ENCODE data around the gene EPN1.

Gene EPN1

GRCh38 chr19:55643887-55644176 is 31.2 kb upstream of the EPN1 start:
- TF ChIP-seq CREB1 (IDR thresholded peaks at IDR 0.05; ENCODE audit: low read depth) (no peak), RAD21 (IDR thresholded peaks at IDR 0.05; ENCODE audit: low read depth) (no peak), NFIC (IDR thresholded peaks at IDR 0.05) (no peak), USF1 (IDR thresholded peaks at IDR 0.05) (no peak), MAX (IDR thresholded peaks at IDR 0.05) (no peak), TAF1 (IDR thresholded peaks at IDR 0.05; ENCODE audit: low read depth) (no peak), CEBPB (IDR thresholded peaks at IDR 0.05) (no peak), FOXM1 (IDR thresholded peaks at IDR 0.05; ENCODE audit: borderline replicate concordance, low read depth) (no peak), REST (IDR thresholded peaks at IDR 0.05; ENCODE audit: low read depth) (no peak), YY1 (IDR thresholded peaks at IDR 0.05; ENCODE audit: low read depth) (no peak), TCF12 (IDR thresholded peaks at IDR 0.05; ENCODE audit: low read depth) (no peak), ZBTB7A (IDR thresholded peaks at IDR 0.05; ENCODE audit: low read depth) (no peak; the same call in 1 of the 2 replicates), TEAD4 (IDR thresholded peaks at IDR 0.05) (no peak), EGR1 (IDR thresholded peaks at IDR 0.05) (no peak), EP300 (IDR thresholded peaks at IDR 0.05; ENCODE audit: borderline replicate concordance) (no peak)

- TF ChIP-seq EP300 (IDR thresholded peaks at IDR 0.05; ENCODE audit: borderline replicate concordance) = no peak
- TF ChIP-seq EGR1 (IDR thresholded peaks at IDR 0.05) = no peak
- TF ChIP-seq ZBTB7A (IDR thresholded peaks at IDR 0.05; ENCODE audit: low read depth) = peak; percentile 38; the same call in 1 of the 2 replicates
Measured at GRCh38 chr19:55644191-55644833, 30.7 kb upstream of the EPN1 start.

- no peak for TF ChIP-seq REST (IDR thresholded peaks at IDR 0.05; ENCODE audit: low read depth)
- peak; percentile 73 for TF ChIP-seq NFIC (IDR thresholded peaks at IDR 0.05)
- TF ChIP-seq EP300 (IDR thresholded peaks at IDR 0.05; ENCODE audit: borderline replicate concordance) = peak; percentile 47; the same call in 1 of the 2 replicates
- peak; percentile 38; the same call in 1 of the 2 replicates for TF ChIP-seq EGR1 (IDR thresholded peaks at IDR 0.05)
- 0 out of 2 replicates have a peak, but pooled peaks have one; percentile 32 for TF ChIP-seq YY1 (IDR thresholded peaks at IDR 0.05; ENCODE audit: low read depth)
- TF ChIP-seq TCF12 (IDR thresholded peaks at IDR 0.05; ENCODE audit: low read depth) = peak; percentile 74
- no peak for TF ChIP-seq FOXM1 (IDR thresholded peaks at IDR 0.05; ENCODE audit: borderline replicate concordance, low read depth)
- no peak for TF ChIP-seq USF1 (IDR thresholded peaks at IDR 0.05)
- no peak for TF ChIP-seq CREB1 (IDR thresholded peaks at IDR 0.05; ENCODE audit: low read depth)
- no peak for TF ChIP-seq RAD21 (IDR thresholded peaks at IDR 0.05; ENCODE audit: low read depth)
- no peak for TF ChIP-seq CEBPB (IDR thresholded peaks at IDR 0.05)
- no peak for TF ChIP-seq ZBTB7A (IDR thresholded peaks at IDR 0.05; ENCODE audit: low read depth)
- 0 out of 2 replicates have a peak, but pooled peaks have one; percentile 28 for TF ChIP-seq TAF1 (IDR thresholded peaks at IDR 0.05; ENCODE audit: low read depth)
- peak; percentile 70 for TF ChIP-seq MAX (IDR thresholded peaks at IDR 0.05)
- peak; percentile 33; the same call in 1 of the 2 replicates for TF ChIP-seq TEAD4 (IDR thresholded peaks at IDR 0.05)
Measured at GRCh38 chr19:55644842-55645511, 30.0 kb upstream of the EPN1 start.

- TF ChIP-seq ZBTB7A (IDR thresholded peaks at IDR 0.05; ENCODE audit: low read depth) (no peak), YY1 (IDR thresholded peaks at IDR 0.05; ENCODE audit: low read depth) (no peak), CREB1 (IDR thresholded peaks at IDR 0.05; ENCODE audit: low read depth) (no peak), EGR1 (IDR thresholded peaks at IDR 0.05) (no peak), FOXM1 (IDR thresholded peaks at IDR 0.05; ENCODE audit: borderline replicate concordance, low read depth) (no peak), MAX (IDR thresholded peaks at IDR 0.05) (no peak), RAD21 (IDR thresholded peaks at IDR 0.05; ENCODE audit: low read depth) (no peak), TAF1 (IDR thresholded peaks at IDR 0.05; ENCODE audit: low read depth) (no peak), USF1 (IDR thresholded peaks at IDR 0.05) (no peak), EP300 (IDR thresholded peaks at IDR 0.05; ENCODE audit: borderline replicate concordance) (no peak), TCF12 (IDR thresholded peaks at IDR 0.05; ENCODE audit: low read depth) (no peak), REST (IDR thresholded peaks at IDR 0.05; ENCODE audit: low read depth) (no peak), TEAD4 (IDR thresholded peaks at IDR 0.05) (no peak), CEBPB (IDR thresholded peaks at IDR 0.05) (no peak)
Measured at GRCh38 chr19:55645512-55645881, 29.5 kb upstream of the EPN1 start.

All from Ishikawa (cell line).